Measurements from ENCODE around the gene FMN1.

FMN1 gene

GRCh38 chr15:32946210-32946609, 248.3 kb downstream of the FMN1 start:
- no peak for DNase-seq (ENCODE audit: low read depth in 2 of 3, low spot score in 2 of 3)

- DNase-seq (ENCODE audit: low read depth in 2 of 3, low spot score in 2 of 3) = no peak
These were observed 250.1 kb downstream of the FMN1 start for GRCh38 chr15:32944431-32944830.

- no peak for DNase-seq (ENCODE audit: low read depth in 2 of 3, low spot score in 2 of 3)
These were observed 250.8 kb downstream of the FMN1 start for GRCh38 chr15:32943711-32944110.

GRCh38 chr15:32942401-32942841, 252.1 kb downstream of the FMN1 start:
- no peak for DNase-seq (ENCODE audit: low read depth in 2 of 3, low spot score in 2 of 3)

GRCh38 chr15:32941823-32942222, 252.7 kb downstream of the FMN1 start:
- no peak for DNase-seq (ENCODE audit: low read depth in 2 of 3, low spot score in 2 of 3)

GRCh38 chr15:32936976-32937375, 257.5 kb downstream of the FMN1 start:
- DNase-seq (ENCODE audit: low read depth in 2 of 3, low spot score in 2 of 3) = no peak

- DNase-seq (ENCODE audit: low read depth in 2 of 3, low spot score in 2 of 3) = no peak
These were observed 258.1 kb downstream of the FMN1 start for GRCh38 chr15:32936283-32936918.

GRCh38 chr15:32935139-32935538, 259.4 kb downstream of the FMN1 start:
- no peak for DNase-seq (ENCODE audit: low read depth in 2 of 3, low spot score in 2 of 3)

- DNase-seq (ENCODE audit: low read depth in 2 of 3, low spot score in 2 of 3) = no peak
These were observed 261.3 kb downstream of the FMN1 start for GRCh38 chr15:32933236-32933635.

GRCh38 chr15:32928876-32929275, 265.6 kb downstream of the FMN1 start:
- no peak for DNase-seq (ENCODE audit: low read depth in 2 of 3, low spot score in 2 of 3)

- DNase-seq (ENCODE audit: low read depth in 2 of 3, low spot score in 2 of 3) = no peak
These were observed 267.4 kb downstream of the FMN1 start for GRCh38 chr15:32927124-32927523.

GRCh38 chr15:32923176-32923575, 271.3 kb downstream of the FMN1 start:
- DNase-seq (ENCODE audit: low read depth in 2 of 3, low spot score in 2 of 3) = no peak

- no peak for DNase-seq (ENCODE audit: low read depth in 2 of 3, low spot score in 2 of 3)
These were observed 272.0 kb downstream of the FMN1 start for GRCh38 chr15:32922541-32922940.

GRCh38 chr15:32919749-32920414, 274.6 kb downstream of the FMN1 start:
- DNase-seq (ENCODE audit: low read depth in 2 of 3, low spot score in 2 of 3) = no peak

GRCh38 chr15:32918547-32918946, 276.0 kb downstream of the FMN1 start:
- no peak for DNase-seq (ENCODE audit: low read depth in 2 of 3, low spot score in 2 of 3)

GRCh38 chr15:32910839-32911238, 283.7 kb downstream of the FMN1 start:
- no peak for DNase-seq (ENCODE audit: low read depth in 2 of 3, low spot score in 2 of 3)

GRCh38 chr15:32909431-32909830, 285.1 kb downstream of the FMN1 start:
- no peak for DNase-seq (ENCODE audit: low read depth in 2 of 3, low spot score in 2 of 3)

- DNase-seq (ENCODE audit: low read depth in 2 of 3, low spot score in 2 of 3) = no peak
These were observed 285.6 kb downstream of the FMN1 start for GRCh38 chr15:32908872-32909271.

- no peak for DNase-seq (ENCODE audit: low read depth in 2 of 3, low spot score in 2 of 3)
These were observed 286.2 kb downstream of the FMN1 start for GRCh38 chr15:32908135-32908801.

- no peak for DNase-seq (ENCODE audit: low read depth in 2 of 3, low spot score in 2 of 3)
These were observed 289.0 kb downstream of the FMN1 start for GRCh38 chr15:32905481-32905880.

GRCh38 chr15:32904448-32904847, 290.1 kb downstream of the FMN1 start:
- DNase-seq (ENCODE audit: low read depth in 2 of 3, low spot score in 2 of 3) = no peak

GRCh38 chr15:32903591-32904290, 290.8 kb downstream of the FMN1 start:
- DNase-seq (ENCODE audit: low read depth in 2 of 3, low spot score in 2 of 3) = no peak

All from activated CD8-positive, alpha-beta memory T cell treated with anti-CD3 and anti-CD28 coated beads for 48 hours (primary cell).